Adipocyte (in vitro differentiated cells): Measurements from ENCODE around the gene WDR87.
"Not testable (repeated sequence)": the region's sequence is repeated elsewhere in the genome, so short reads cannot be mapped to it uniquely, and the experiment has no call there.

ENCODE experiments used
- DNase-seq: peaks from one replicate; pipeline ENCODE4 v3.0.0-alpha.2; 2015; ENCODE audit warnings: low read depth
- H3K27me3 ChIP-seq: replicated peaks from 2 replicates; pipeline ENCODE4 v1.7.0; 2013; ENCODE audit warnings: mild to moderate bottlenecking, low read length, moderate library complexity; ENCODE audit not compliant: control insufficient read depth, insufficient read depth
- H3K36me3 ChIP-seq: 2 replicates; pipeline ENCODE4 v1.7.0; 2013; ENCODE audit warnings: low read length, mild to moderate bottlenecking, moderate library complexity; ENCODE audit not compliant: control insufficient read depth, insufficient read depth, severe bottlenecking
- H3K4me1 ChIP-seq: 2 replicates; pipeline ENCODE4 v1.7.0; 2013; ENCODE audit warnings: mild to moderate bottlenecking, low read length, moderate library complexity; ENCODE audit not compliant: control insufficient read depth, insufficient read depth
- H3K4me3 ChIP-seq: 2 replicates; pipeline ENCODE4 v1.7.0; 2013; ENCODE audit warnings: mild to moderate bottlenecking, low read length, moderate library complexity
- H3K9ac ChIP-seq: 2 replicates; pipeline ENCODE4 v1.7.0; 2013; ENCODE audit warnings: mild to moderate bottlenecking, low read length, moderate library complexity
- H3K9me3 ChIP-seq: 2 replicates; pipeline ENCODE4 v1.7.0; 2013; ENCODE audit warnings: mild to moderate bottlenecking, low read length, moderate library complexity; ENCODE audit not compliant: control insufficient read depth

Gene WDR87

DNA sequence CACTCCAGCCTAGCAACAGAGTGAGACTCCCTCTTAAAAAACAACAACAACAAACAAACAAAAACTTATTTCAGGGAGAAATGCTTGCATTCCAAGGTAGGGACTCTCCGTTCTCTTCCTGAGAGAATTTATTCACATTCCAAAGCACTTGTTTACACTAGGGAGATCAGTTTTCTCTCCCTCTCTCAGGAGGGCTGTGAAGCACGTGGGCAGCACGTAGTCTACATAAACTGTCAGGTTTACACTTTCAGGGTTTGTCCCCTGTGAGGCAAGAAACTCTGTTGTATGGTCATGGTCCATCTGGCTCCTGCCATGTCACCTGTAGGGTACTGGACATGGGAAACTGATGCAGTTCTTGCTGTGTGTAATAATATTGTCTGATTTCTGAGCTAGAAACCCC lies 31.6 kb downstream of the WDR87 start:
- no peaks in the 10 kb centered on the region for H3K27me3 ChIP-seq
- H3K4me1 ChIP-seq = no peaks in the 10 kb centered on the region
- no peak overlapping the region for H3K4me3 ChIP-seq
- no peaks in the 10 kb centered on the region for H3K9me3 ChIP-seq
- no peak overlapping the region for H3K9ac ChIP-seq
- no peaks in the 10 kb centered on the region for H3K36me3 ChIP-seq
- DNase-seq = peak; percentile 11

- Histone ChIP-seq H3K36me3 (no peaks in the 10 kb centered on the region), H3K27me3 (no peaks in the 10 kb centered on the region), H3K9ac (no peak overlapping the region), H3K4me3 (no peak overlapping the region), H3K9me3 (no peaks in the 10 kb centered on the region), H3K4me1 (no peaks in the 10 kb centered on the region)
- DNase-seq = peak; percentile 11
These were observed 34.0 kb downstream of the WDR87 start for GRCh38 chr19:37872383-37872782.

DNA sequence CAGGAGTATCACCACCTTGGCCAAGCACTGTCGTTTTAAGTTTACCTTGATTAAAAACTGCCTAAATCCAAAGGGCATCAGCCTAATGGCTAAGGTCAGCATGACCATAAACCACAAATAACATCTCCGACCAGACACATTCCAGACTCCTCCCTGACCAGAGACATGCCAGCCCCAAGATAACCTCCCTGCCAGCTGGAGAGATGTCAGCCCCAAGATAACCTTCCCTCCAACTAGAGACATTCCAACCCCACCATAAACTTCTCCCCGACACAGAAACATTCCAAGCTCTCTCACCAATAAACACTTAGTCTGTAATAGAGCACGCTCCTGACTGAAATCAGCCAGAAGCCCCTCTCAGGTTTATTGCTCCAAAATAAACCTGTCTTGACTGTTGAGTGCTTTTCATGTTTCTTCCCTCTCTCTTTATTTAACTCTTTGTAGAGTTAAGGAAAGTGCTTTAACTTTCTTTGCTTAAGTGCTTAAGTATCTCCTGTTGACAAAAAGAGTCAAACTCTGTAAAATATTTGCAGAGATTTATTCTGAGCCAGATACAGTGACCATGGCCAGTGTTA lies 36.5 kb downstream of the WDR87 start:
- no peak overlapping the region for H3K4me3 ChIP-seq
- H3K27me3 ChIP-seq = no peaks in the 10 kb centered on the region
- DNase-seq = no peak
- no peak overlapping the region for H3K9ac ChIP-seq
- no peaks in the 10 kb centered on the region for H3K36me3 ChIP-seq
- no peaks in the 10 kb centered on the region for H3K4me1 ChIP-seq
- no peaks in the 10 kb centered on the region for H3K9me3 ChIP-seq

- H3K36me3 ChIP-seq = no peaks in the 10 kb centered on the region
- H3K4me1 ChIP-seq = no peaks in the 10 kb centered on the region
- H3K27me3 ChIP-seq = no peaks in the 10 kb centered on the region
- peaks cover 5% of the 10 kb centered on the region for H3K9me3 ChIP-seq
- no peak overlapping the region for H3K9ac ChIP-seq
- no peak overlapping the region for H3K4me3 ChIP-seq
- DNase-seq = peak; percentile 40
These were observed 38.6 kb downstream of the WDR87 start for GRCh38 chr19:37867831-37868230.

DNA sequence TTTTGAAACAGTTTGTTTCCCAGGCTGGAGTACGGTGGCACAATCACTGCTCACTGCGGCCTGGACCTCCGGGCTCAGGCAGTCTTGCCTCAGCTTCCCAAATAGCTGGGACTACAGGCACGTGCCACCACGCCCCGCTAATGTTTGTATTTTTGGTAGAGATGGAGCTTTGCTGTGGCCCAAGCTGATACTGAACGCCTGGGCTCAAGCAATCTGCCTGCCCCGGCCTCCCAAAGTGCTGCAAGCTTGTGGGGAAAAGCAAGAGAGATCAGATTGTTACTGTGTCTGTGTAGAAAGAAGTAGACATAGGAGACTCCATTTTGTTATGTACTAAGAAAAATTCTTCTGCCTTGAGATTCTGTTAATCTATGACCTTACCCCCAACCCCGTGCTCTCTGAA lies 40.5 kb downstream of the WDR87 start:
- not testable (repeated sequence) for H3K4me3 ChIP-seq, H3K9ac ChIP-seq, H3K4me1 ChIP-seq, DNase-seq, H3K27me3 ChIP-seq, H3K9me3 ChIP-seq, H3K36me3 ChIP-seq

DNA sequence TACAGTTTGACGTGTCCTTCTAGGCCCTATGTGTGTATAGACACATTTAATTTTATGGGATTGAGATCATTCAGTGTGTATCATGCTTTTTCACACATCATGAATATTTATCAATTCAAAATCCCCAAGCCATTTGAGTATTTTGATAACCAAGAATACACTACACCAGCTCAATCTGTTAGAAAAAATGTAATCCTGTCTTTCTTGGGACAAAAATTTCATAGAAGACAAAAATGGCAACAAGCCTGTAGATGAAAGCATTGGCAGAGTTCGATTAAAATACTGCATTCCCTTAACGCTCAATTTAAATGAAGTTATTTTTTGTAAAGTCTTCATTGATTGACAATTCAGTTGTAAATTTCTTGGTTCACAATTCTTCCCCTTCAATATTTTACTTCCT lies 41.9 kb downstream of the WDR87 start:
- no peaks in the 10 kb centered on the region for H3K27me3 ChIP-seq

GRCh38 chr19:37855098-37855497 lies 51.3 kb downstream of the WDR87 start:
- no peak overlapping the region for H3K4me3 ChIP-seq
- peaks cover 16% of the 10 kb centered on the region for H3K9me3 ChIP-seq
- H3K4me1 ChIP-seq = no peaks in the 10 kb centered on the region
- DNase-seq = peak; percentile 8
- no peaks in the 10 kb centered on the region for H3K27me3 ChIP-seq
- no peak overlapping the region for H3K9ac ChIP-seq
- H3K36me3 ChIP-seq = no peaks in the 10 kb centered on the region

More for the DNA sequence above, 41.9 kb downstream of the WDR87 start:
- no peak overlapping the region for H3K4me3 ChIP-seq
- H3K9ac ChIP-seq = no peak overlapping the region
- no peaks in the 10 kb centered on the region for H3K4me1 ChIP-seq
- H3K36me3 ChIP-seq = no peaks in the 10 kb centered on the region
- H3K9me3 ChIP-seq = peaks cover 5% of the 10 kb centered on the region
- no peak for DNase-seq

DNA sequence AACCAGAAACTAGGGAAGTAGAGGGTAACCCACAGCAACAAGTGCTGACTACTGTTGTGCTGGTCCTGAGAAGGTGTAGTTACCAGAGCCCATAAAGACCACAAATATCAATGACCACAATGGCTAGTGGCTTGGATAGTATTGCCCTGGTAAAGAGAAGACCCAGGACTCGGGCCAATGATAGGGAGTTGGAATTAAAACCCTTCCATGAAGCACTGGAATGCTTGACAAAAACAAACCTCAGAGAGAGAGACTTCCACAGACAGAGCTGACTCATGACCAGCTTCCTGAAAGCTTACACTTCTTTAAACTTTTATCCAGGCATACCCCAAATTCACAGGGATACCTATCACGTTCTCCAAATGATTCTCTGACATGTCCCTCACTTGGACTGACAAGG lies 60.5 kb downstream of the WDR87 start:
- Histone ChIP-seq H3K27me3 (no peaks in the 10 kb centered on the region), H3K36me3 (no peaks in the 10 kb centered on the region), H3K4me1 (no peaks in the 10 kb centered on the region), H3K4me3 (no peak overlapping the region), H3K9me3 (no peaks in the 10 kb centered on the region), H3K9ac (no peak overlapping the region)
- DNase-seq = peak; percentile 21
